Gastroesophageal sphincter (tissue), 4 donors: Measurements from ENCODE around the gene SLC25A25. TPM values are rescaled to one million over a fixed set of nuclear protein-coding genes. Genes with fewer than 3 reads are reported as not detected.

Source experiments
- ATAC-seq: fragments of 150-250 bp; one replicate; pipeline ENCODE4 v1.9.1; 2016; ENCODE audit warnings: mild to moderate bottlenecking, moderate library complexity
- H3K27ac ChIP-seq, 4 donors: fragments of 200-600 bp; sonication (generic) in 3 of 4; 1 replicate in 3 of 4; 2 replicates in 1 of 4; pipeline ENCODE4 v1.5.1; 2016 to 2019
- H3K27me3 ChIP-seq: fragments of 200-600 bp; sonication (generic); one replicate; pipeline ENCODE4 v1.5.1; 2019
- H3K36me3 ChIP-seq, 2 donors: fragments of 200-600 bp; sonication (generic); one replicate each; pipeline ENCODE4 v1.5.1; 2019; ENCODE audit warnings: control low read depth in 1 of 2
- H3K4me1 ChIP-seq, 3 donors: fragments of 200-600 bp; sonication (generic); 1 replicate in 2 of 3; 2 replicates in 1 of 3; pipeline ENCODE4 v1.5.1; 2016 to 2019; ENCODE audit warnings: control low read depth in 2 of 3
- H3K4me3 ChIP-seq, 2 donors: fragments of 200-600 bp; sonication (generic); one replicate each; pipeline ENCODE4 v1.5.1; 2019; ENCODE audit warnings: mild to moderate bottlenecking in 1 of 2, moderate library complexity in 1 of 2
- H3K9me3 ChIP-seq, 3 donors: fragments of 200-600 bp; sonication (generic); one replicate each; pipeline ENCODE4 v1.5.1; 2017 to 2019; ENCODE audit warnings: control low read depth in 2 of 3
- CTCF ChIP-seq, 4 experiments: fragments of 200-600 bp in 2 of 4; fragments of 450-650 bp in 2 of 4; sonication (generic) in 1 of 4; IDR thresholded peaks; one replicate each; pipeline ENCODE4 v1.5.1; 2017 to 2019; ENCODE audit warnings: antibody characterized with exemption in 4 of 4, mild to moderate bottlenecking in 2 of 4, moderate library complexity in 2 of 4
- EP300 ChIP-seq: sonication (generic); formaldehyde crosslinking; IDR thresholded peaks from one replicate; pipeline ENCODE4 v1.6.1; 2017; ENCODE audit warnings: antibody characterized with exemption, mild to moderate bottlenecking
- POLR2A ChIP-seq, 2 donors: fragments of 450-650 bp; IDR thresholded peaks; one replicate each; pipeline ENCODE4 v1.6.1; 2017; ENCODE audit warnings: antibody characterized with exemption in 2 of 2, mild to moderate bottlenecking in 2 of 2, moderate library complexity in 1 of 2
- POLR2AphosphoS5 ChIP-seq: sonication (generic); formaldehyde crosslinking; IDR thresholded peaks from one replicate; pipeline ENCODE4 v1.6.1; 2017; ENCODE audit warnings: antibody characterized with exemption
- WGBS, 2 donors: methylation state at CpG; one replicate each; pipeline ENCODE4 v1.1.5; 2018; ENCODE audit warnings: low coverage in 1 of 2; 5-methylcytosine and 5-hydroxymethylcytosine counted together
- total RNA-seq, 4 donors: library from RNA; depleted of rRNA; stranded (reverse); fragments of >200 nt; gene quantifications; one replicate each; pipeline ENCODE4 v1.1.0, GENCODE V29; 2016

Gene SLC25A25
- total RNA-seq, 4 donors from 2014 or later = 16.1 to 64.1 (median 18.3) TPM

DNA sequence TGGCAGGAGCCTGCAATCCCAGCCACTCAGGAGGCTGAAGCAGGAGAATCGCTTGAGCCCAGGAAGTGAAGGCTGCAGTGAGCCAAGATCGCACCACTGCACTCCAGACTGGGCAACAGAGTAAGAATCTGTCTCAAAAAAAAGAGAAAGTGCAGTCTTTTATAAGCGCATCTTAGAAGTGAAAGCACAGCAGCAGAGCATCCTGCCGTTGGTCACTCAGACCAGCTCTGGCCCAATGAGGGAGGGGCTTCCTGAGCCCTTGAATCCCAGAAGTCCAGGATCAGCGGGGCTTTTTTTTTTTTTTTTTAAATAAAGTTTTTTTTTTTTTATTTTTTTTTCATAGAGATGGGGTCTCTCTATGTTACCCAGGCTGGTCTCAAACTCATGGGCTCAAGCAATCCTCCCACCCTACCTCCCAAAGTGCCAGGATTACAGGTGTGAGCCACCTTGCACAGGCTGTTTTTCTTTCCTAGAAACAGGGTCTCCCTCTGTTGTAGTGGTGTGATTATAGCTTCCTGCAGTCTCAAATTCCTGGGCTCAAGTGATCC, 43.2 kb upstream of the SLC25A25 start:
- H3K27me3 ChIP-seq = no peaks in the 10 kb centered on the region
- no peaks in the 10 kb centered on the region for H3K36me3 ChIP-seq
- WGBS, 2 donors = 75 to 88% methylated on average over 5 of the region's 5 CpGs
- H3K27ac ChIP-seq = no peak overlapping the region
- no peaks in the 10 kb centered on the region for H3K4me1 ChIP-seq
- H3K4me3 ChIP-seq = no peak overlapping the region
- ATAC-seq = no peak
- no peaks in the 10 kb centered on the region for H3K9me3 ChIP-seq
- no peak for TF ChIP-seq POLR2AphosphoS5

DNA sequence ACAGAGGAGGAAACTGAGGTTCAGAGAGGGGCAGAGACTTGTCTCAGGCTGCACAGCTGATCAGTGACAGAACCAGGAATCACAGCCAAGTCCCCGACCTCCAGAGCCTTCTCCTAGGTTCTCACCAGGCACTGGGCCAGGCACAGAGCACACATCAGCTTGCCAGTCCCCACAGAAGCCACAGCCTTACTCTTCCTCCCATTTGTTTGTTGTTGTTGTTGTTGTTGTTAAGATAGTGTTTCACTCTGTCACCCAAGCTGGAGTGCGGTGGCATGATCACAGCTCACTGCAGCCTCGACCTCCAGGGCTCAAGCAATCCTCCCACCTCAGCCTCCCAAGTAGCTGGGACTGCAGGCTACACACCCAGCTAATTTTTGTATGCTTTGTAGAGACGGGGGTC, 42.3 kb upstream of the SLC25A25 start:
- Histone ChIP-seq H3K27ac (no peak overlapping the region), H3K27me3 (no peaks in the 10 kb centered on the region), H3K9me3 (no peaks in the 10 kb centered on the region), H3K36me3 (no peaks in the 10 kb centered on the region), H3K4me1 (no peaks in the 10 kb centered on the region), H3K4me3 (no peak overlapping the region)
- 68 to 82% methylated on average over 3 of the region's 4 CpGs for WGBS, 2 donors
- ATAC-seq = no peak
- no peak for TF ChIP-seq POLR2AphosphoS5
- TF ChIP-seq CTCF (IDR thresholded peaks at IDR 0.05) = no peak
- no peak for TF ChIP-seq EP300
- no peak for TF ChIP-seq POLR2A (IDR thresholded peaks at IDR 0.05)

- WGBS, 2 donors = 84 to 87% methylated on average over 3 to 5 of the region's 12 CpGs
- TF ChIP-seq CTCF (IDR thresholded peaks at IDR 0.05) = no peak
- no peak for TF ChIP-seq POLR2AphosphoS5
- TF ChIP-seq EP300 = no peak
- TF ChIP-seq POLR2A (IDR thresholded peaks at IDR 0.05) = no peak
- H3K27me3 ChIP-seq = no peaks in the 10 kb centered on the region
- H3K27ac ChIP-seq = peak overlapping the region in 1 of 4 donors; percentile 30
- no peaks in the 10 kb centered on the region for H3K9me3 ChIP-seq
- no peak for ATAC-seq
- H3K36me3 ChIP-seq = no peaks in the 10 kb centered on the region
- no peaks in the 10 kb centered on the region for H3K4me1 ChIP-seq
- H3K4me3 ChIP-seq = no peak overlapping the region
Observed at GRCh38 chr9:128026255-128026772, 41.7 kb upstream of the SLC25A25 start.

DNA sequence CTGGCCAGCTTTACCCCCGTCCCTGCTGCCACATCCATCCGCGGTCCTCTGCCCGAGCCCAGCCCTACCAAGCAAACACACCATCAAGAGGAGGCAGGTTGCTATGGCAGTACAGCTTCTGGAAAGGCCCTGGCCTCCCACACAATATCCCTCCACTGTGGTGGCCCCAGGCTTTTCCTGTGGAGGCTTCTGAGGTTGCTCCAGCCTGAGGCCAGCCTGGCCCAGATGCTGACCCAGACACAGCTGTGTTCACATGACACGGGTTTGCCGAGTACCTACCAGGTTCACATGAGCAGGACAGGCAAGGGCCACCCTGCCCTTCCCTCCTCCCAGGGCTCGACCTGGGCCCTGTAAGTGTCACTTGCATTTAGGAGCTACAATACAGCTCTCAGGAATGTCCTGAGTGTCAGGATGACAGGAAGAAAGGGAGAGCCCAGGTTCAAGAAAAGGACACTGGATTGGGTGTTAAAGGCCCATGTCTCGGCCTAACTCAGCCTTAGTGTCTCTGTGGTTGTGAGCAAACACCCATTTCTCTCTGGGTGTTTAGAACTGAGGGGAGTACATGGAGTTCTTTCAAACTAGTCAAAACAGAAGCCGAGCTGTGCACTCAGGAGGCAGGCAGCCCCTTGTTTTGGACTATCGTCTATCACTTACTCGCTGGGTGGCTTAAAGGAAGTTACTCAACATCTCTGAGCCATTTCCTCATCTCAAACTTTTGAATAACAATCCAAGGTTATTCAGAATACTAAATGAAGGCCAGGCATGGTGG, 41.1 kb upstream of the SLC25A25 start:
- WGBS, 2 donors = 76 to 94% methylated on average over 3 of the region's 11 CpGs
- TF ChIP-seq POLR2A (IDR thresholded peaks at IDR 0.05) (no peak), CTCF (IDR thresholded peaks at IDR 0.05) (no peak), EP300 (no peak), POLR2AphosphoS5 (no peak)
- no peaks in the 10 kb centered on the region for H3K9me3 ChIP-seq
- peak overlapping the region in 1 of 4 donors; percentile 30 for H3K27ac ChIP-seq
- no peaks in the 10 kb centered on the region for H3K4me1 ChIP-seq
- H3K36me3 ChIP-seq = no peaks in the 10 kb centered on the region
- H3K27me3 ChIP-seq = no peaks in the 10 kb centered on the region
- no peak for ATAC-seq
- no peak overlapping the region for H3K4me3 ChIP-seq

DNA sequence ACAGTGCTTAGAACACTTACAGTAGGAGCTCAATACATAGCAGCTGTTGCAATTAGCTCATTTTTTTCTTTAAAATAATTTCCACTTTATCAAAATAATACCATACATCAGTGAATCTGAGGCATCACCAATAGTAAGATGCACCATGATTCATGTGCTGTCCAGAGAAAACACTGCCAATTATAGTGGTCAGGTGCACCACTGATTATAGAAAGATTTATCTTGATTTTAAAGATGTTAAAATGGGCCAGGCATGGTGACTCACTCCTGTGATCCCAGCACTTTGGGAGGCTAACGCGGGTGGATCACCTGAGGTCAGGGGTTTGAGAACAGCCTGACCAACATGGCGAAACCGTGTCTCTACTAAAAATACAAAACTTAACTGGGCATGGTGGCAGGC, 40.3 kb upstream of the SLC25A25 start:
- 67 to 93% methylated on average over 2 to 3 of the region's 4 CpGs for WGBS, 2 donors
- no peaks in the 10 kb centered on the region for H3K9me3 ChIP-seq
- no peaks in the 10 kb centered on the region for H3K27me3 ChIP-seq
- TF ChIP-seq POLR2A (IDR thresholded peaks at IDR 0.05) = no peak
- TF ChIP-seq CTCF (IDR thresholded peaks at IDR 0.05) = no peak
- no peak for TF ChIP-seq EP300
- no peak for TF ChIP-seq POLR2AphosphoS5
- no peaks in the 10 kb centered on the region for H3K4me1 ChIP-seq
- no peaks in the 10 kb centered on the region for H3K36me3 ChIP-seq
- no peak overlapping the region for H3K4me3 ChIP-seq
- ATAC-seq = no peak
- H3K27ac ChIP-seq = no peak overlapping the region
